MM.1S (cell line): ENCODE data around the gene DDAH1.

Experiments
- DNase-seq: peaks from one replicate; pipeline ENCODE4 v3.0.0-alpha.2; 2015
- H2AFZ ChIP-seq: fragments of 300-600 bp; sonication (generic); 2 replicates; pipeline ENCODE4 v1.6.0; 2016; ENCODE audit warnings: antibody characterized with exemption, low read length
- H3F3A ChIP-seq: fragments of 300-600 bp; sonication (generic); 2 replicates; pipeline ENCODE4 v1.6.1; 2016; ENCODE audit warnings: mild to moderate bottlenecking, antibody characterized with exemption, low read length, moderate library complexity, mixed read lengths; ENCODE audit not compliant: insufficient read depth
- H3K27ac ChIP-seq: fragments of 300-600 bp; sonication (generic); 2 replicates; pipeline ENCODE4 v1.5.1; 2016; ENCODE audit warnings: mild to moderate bottlenecking, low read length
- H3K27me3 ChIP-seq: fragments of 300-600 bp; sonication (generic); replicated peaks from 2 replicates; pipeline ENCODE4 v1.6.0; 2016; ENCODE audit warnings: low read length; ENCODE audit not compliant: insufficient read depth
- H3K36me3 ChIP-seq: fragments of 300-600 bp; sonication (generic); replicated peaks from 2 replicates; pipeline ENCODE4 v1.6.1; 2016; ENCODE audit warnings: mild to moderate bottlenecking, low read length, mixed read lengths; ENCODE audit not compliant: insufficient read depth
- H3K4me1 ChIP-seq: fragments of 300-600 bp; sonication (generic); 2 replicates; pipeline ENCODE4 v1.6.1; 2016; ENCODE audit warnings: low read length, mixed read lengths
- H3K4me2 ChIP-seq: fragments of 300-600 bp; sonication (generic); 2 replicates; pipeline ENCODE4 v1.6.0; 2016; ENCODE audit warnings: low read depth, low read length
- H3K4me3 ChIP-seq: fragments of 300-600 bp; sonication (generic); 2 replicates; pipeline ENCODE4 v1.5.1; 2016; ENCODE audit warnings: low read length, mixed read lengths
- H3K79me2 ChIP-seq: fragments of 300-600 bp; sonication (generic); 2 replicates; pipeline ENCODE4 v1.6.1; 2016; ENCODE audit warnings: mixed run types, low read length, mixed read lengths
- H3K9ac ChIP-seq: fragments of 300-600 bp; sonication (generic); 2 replicates; pipeline ENCODE4 v1.6.1; 2016; ENCODE audit warnings: low read length, mixed read lengths
- H3K9me2 ChIP-seq: fragments of 300-600 bp; sonication (generic); replicated peaks from 2 replicates; pipeline ENCODE4 v1.6.1; 2016; ENCODE audit warnings: mild to moderate bottlenecking, low read length, mixed read lengths; ENCODE audit not compliant: insufficient read depth
- H3K9me3 ChIP-seq: fragments of 300-600 bp; sonication (generic); replicated peaks from 2 replicates; pipeline ENCODE4 v1.6.1; 2016; ENCODE audit warnings: mild to moderate bottlenecking, low read length, mixed read lengths; ENCODE audit not compliant: insufficient read depth
- H4K20me1 ChIP-seq: fragments of 300-600 bp; sonication (generic); 2 replicates; pipeline ENCODE4 v1.6.1; 2016; ENCODE audit warnings: mild to moderate bottlenecking, low read length, moderate library complexity, mixed read lengths; ENCODE audit not compliant: insufficient read depth
- CTCF ChIP-seq: fragments of 300-600 bp; sonication (generic); IDR thresholded peaks from 2 replicates; pipeline ENCODE4 v1.5.1; 2016; ENCODE audit warnings: antibody characterized with exemption, low read length, mixed read lengths
- EZH2 ChIP-seq: fragments of 300-600 bp; sonication (generic); optimal IDR thresholded peaks from 2 replicates; pipeline ENCODE3; 2017; ENCODE audit warnings: low read depth, mild to moderate bottlenecking, antibody characterized with exemption, low read length, mixed read lengths
- EZH2phosphoT487 ChIP-seq: fragments of 300-600 bp; sonication (generic); IDR thresholded peaks from 2 replicates; pipeline ENCODE4 v1.6.1; 2018; ENCODE audit warnings: antibody characterized with exemption, low read length

The DDAH1 gene

GRCh38 chr1:85314726-85315125 is 150.2 kb downstream of the DDAH1 start:
- Histone ChIP-seq H3K27ac (no peak overlapping the region), H3K36me3 (no peaks in the 10 kb centered on the region), H3K9me2 (no peaks in the 10 kb centered on the region), H2AFZ (no peak overlapping the region), H3K27me3 (no peaks in the 10 kb centered on the region), H3K4me1 (no peaks in the 10 kb centered on the region), H3K4me3 (no peak overlapping the region), H3K4me2 (no peak overlapping the region), H4K20me1 (no peaks in the 10 kb centered on the region), H3K79me2 (no peaks in the 10 kb centered on the region), H3F3A (no peaks in the 10 kb centered on the region), H3K9me3 (no peaks in the 10 kb centered on the region), H3K9ac (no peak overlapping the region)
- no peak for DNase-seq
- TF ChIP-seq EZH2: no peak
- TF ChIP-seq CTCF: no peak
- no peak for TF ChIP-seq EZH2phosphoT487

DNA sequence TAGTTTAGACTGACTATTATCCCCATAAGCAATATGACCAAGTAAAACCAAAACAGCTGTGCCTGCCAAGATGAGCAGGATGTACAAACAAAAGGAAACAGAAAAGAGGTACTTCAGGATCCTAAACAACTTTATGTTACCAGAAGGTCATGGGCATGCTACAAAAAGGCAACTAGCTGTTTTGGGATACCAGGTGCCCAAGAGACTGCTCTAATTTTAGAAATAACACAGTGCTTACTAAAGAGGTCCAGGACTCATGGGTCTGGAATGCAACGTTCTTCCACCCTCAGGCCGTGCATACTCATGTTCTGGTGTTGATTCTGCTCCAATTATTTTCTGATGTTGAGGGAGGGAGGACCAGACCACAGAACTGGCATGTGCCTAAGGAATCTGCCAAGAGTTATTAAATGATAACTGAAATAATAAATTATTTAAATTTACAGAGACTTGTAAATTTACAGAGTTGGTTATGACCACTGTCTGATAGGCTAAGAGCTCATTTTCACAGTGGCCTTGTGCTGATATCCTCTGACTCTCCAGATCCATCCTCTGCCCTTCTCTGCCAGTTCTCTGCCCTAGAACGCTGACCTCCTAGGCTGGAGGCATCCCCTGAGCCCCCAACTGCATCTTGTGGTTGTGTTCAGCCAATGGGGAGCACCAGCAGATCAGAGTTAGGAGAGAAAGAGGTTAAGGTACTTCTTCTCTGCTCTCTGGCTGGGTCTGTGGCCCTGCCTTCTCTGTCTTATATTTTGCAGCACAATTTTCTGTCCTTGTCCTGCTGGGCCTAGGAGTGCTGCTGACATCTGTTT is 150.9 kb downstream of the DDAH1 start:
- no peak overlapping the region for H3K4me3 ChIP-seq
- no peaks in the 10 kb centered on the region for H3K4me1 ChIP-seq
- no peak overlapping the region for H3K27ac ChIP-seq
- no peak for DNase-seq
- no peaks in the 10 kb centered on the region for H3K79me2 ChIP-seq
- H2AFZ ChIP-seq: no peak overlapping the region
- H3K9me3 ChIP-seq: no peaks in the 10 kb centered on the region
- H3K9ac ChIP-seq: no peak overlapping the region
- no peak overlapping the region for H3K4me2 ChIP-seq
- H3K9me2 ChIP-seq: no peaks in the 10 kb centered on the region
- H4K20me1 ChIP-seq: no peaks in the 10 kb centered on the region
- no peaks in the 10 kb centered on the region for H3K27me3 ChIP-seq
- no peaks in the 10 kb centered on the region for H3K36me3 ChIP-seq
- no peaks in the 10 kb centered on the region for H3F3A ChIP-seq
- no peak for TF ChIP-seq EZH2phosphoT487
- no peak for TF ChIP-seq CTCF
- no peak for TF ChIP-seq EZH2

- Histone ChIP-seq H3F3A (no peaks in the 10 kb centered on the region), H3K4me1 (no peaks in the 10 kb centered on the region), H3K4me3 (no peak overlapping the region), H2AFZ (no peak overlapping the region), H3K9me3 (no peaks in the 10 kb centered on the region), H3K9ac (no peak overlapping the region), H3K27ac (no peak overlapping the region), H3K9me2 (no peaks in the 10 kb centered on the region), H3K4me2 (no peak overlapping the region), H3K36me3 (no peaks in the 10 kb centered on the region), H4K20me1 (no peaks in the 10 kb centered on the region), H3K27me3 (no peaks in the 10 kb centered on the region), H3K79me2 (no peaks in the 10 kb centered on the region)
- DNase-seq: no peak
- no peak for TF ChIP-seq CTCF
- TF ChIP-seq EZH2phosphoT487: no peak
- no peak for TF ChIP-seq EZH2
Observed at GRCh38 chr1:85311818-85312217, 153.1 kb downstream of the DDAH1 start.
